Measurements from ENCODE around the gene ARHGAP24. TPM values are rescaled to one million over a fixed set of nuclear protein-coding genes. Genes with fewer than 3 reads are reported as not detected.

Gene ARHGAP24
- total and polyA plus RNA-seq, 10 of the 15 experiments (the other 5 are each of a cell fraction or from before 2014, with no cell fraction given) = 0.10 to 4.2 (median 0.52) TPM

- TF ChIP-seq MXI1 (IDR thresholded peaks at IDR 0.05; ENCODE audit: low read depth, low read length) (no peak), KLF5 (IDR thresholded peaks at IDR 0.05; ENCODE audit: partially characterized antibody) (no peak)
Observed at GRCh38 chr4:85803856-85804255, 328.9 kb downstream of the ARHGAP24 start (continued).

- Histone ChIP-seq H3K4me3 (no peak overlapping the region), H3K27ac (ENCODE audit: control insufficient read depth, insufficient read depth) (no peak overlapping the region), H3K79me2 (ENCODE audit: control insufficient read depth, insufficient read depth, low read length) (no peaks in the 10 kb centered on the region), H3K9me3 (replicated peaks; ENCODE audit: control insufficient read depth, insufficient read depth, low read length) (no peaks in the 10 kb centered on the region), H2AFZ (ENCODE audit: control insufficient read depth, low read depth, low read length) (no peak overlapping the region), H3K4me1 (ENCODE audit: control insufficient read depth, insufficient read depth, low read length) (no peaks in the 10 kb centered on the region), H3K27me3 (replicated peaks in 1 of 2; ENCODE audit: control insufficient read depth in 2 of 2, insufficient read depth in 2 of 2, low read length in 1 of 2) (no peaks in the 10 kb centered on the region), H3K4me2 (ENCODE audit: control insufficient read depth, insufficient read depth) (no peak overlapping the region), H3K36me3 (ENCODE audit: control insufficient read depth in 2 of 2, insufficient read depth in 2 of 2, low read length in 1 of 2) (no peaks in the 10 kb centered on the region), H4K20me1 (ENCODE audit: control insufficient read depth, insufficient read depth) (no peaks in the 10 kb centered on the region), H3K9ac (ENCODE audit: control insufficient read depth, insufficient read depth, low read length) (no peak overlapping the region)
- WGBS (ENCODE audit: insufficient coverage, insufficient replicate concordance, low lambda C conversion rate, missing lambda C conversion rate) = 0% methylated on average over 1 of the region's 1 CpG
- FAIRE-seq (no peak), ATAC-seq (no peak), DNase-seq (ENCODE audit: low read depth, low spot score) (no peak)
- POLR2A ChIA-PET = no interaction called here
- CTCF ChIA-PET = interaction anchor here (1.9 kb wide), 1 partner anchor 9 kb away, joined by 13 read pairs; no protein-coding TSS in a partner anchor
- no TSS peak for BruUV-seq (replicated peaks)
- intact Hi-C loops (cut with micrococcal nuclease; ENCODE audit: unreplicated experiment) = no loop called here
- SMC1A ChIA-PET (ENCODE audit: uncharacterized antibody, unreplicated experiment) = interaction anchor here (1.0 to 1.8 kb wide), 4 partner anchors 9 to 43 kb away, joined by 3 to 7 read pairs (median 4); no protein-coding TSS in a partner anchor
- RAD21 ChIA-PET (ENCODE audit: unreplicated experiment) = no interaction called here
- in situ Hi-C loops (cut with MboI) = no loop called here
- TF ChIP-seq CBX3 (IDR thresholded peaks at IDR 0.05; ENCODE audit: borderline replicate concordance, low read depth) (no peak), IRF4 (IDR thresholded peaks at IDR 0.05; ENCODE audit: low read depth, low read length) (no peak), EGR1 (IDR thresholded peaks at IDR 0.05; ENCODE audit: borderline replicate concordance in 1 of 2, low read depth in 2 of 2, low read length in 2 of 2) (no peak), BHLHE40 (IDR thresholded peaks at IDR 0.05; ENCODE audit: borderline replicate concordance in 1 of 2, low read depth in 2 of 2, low read length in 1 of 2) (no peak), BCLAF1 (IDR thresholded peaks at IDR 0.05) (no peak), SMC3 (IDR thresholded peaks at IDR 0.05; ENCODE audit: borderline replicate concordance, low read length) (no peak), FOXM1 (IDR thresholded peaks at IDR 0.05; ENCODE audit: low read depth, low read length) (no peak), EZH2 (IDR thresholded peaks at IDR 0.05; ENCODE audit: borderline replicate concordance, control insufficient read depth, low read depth, low read length) (no peak), ZSCAN29 (IDR thresholded peaks at IDR 0.05) (no peak), ZBTB40 (IDR thresholded peaks at IDR 0.05; ENCODE audit: borderline replicate concordance) (no peak), BCL3 (IDR thresholded peaks at IDR 0.05; ENCODE audit: borderline replicate concordance, insufficient read depth, low read depth, low read length, poor library complexity, severe bottlenecking) (no peak)
Observed at GRCh38 chr4:85805891-85806290, 330.9 kb downstream of the ARHGAP24 start.
